Ramos (cell line): ENCODE results near the gene AK2.
"Not testable (repeated sequence)": the region's sequence is repeated elsewhere in the genome, so short reads cannot be mapped to it uniquely, and the experiment has no call there.

Experiments used
- in situ Hi-C: fragments of 300-500 bp; cut with MboI; formaldehyde crosslinking; loops from one replicate; pipeline ENCODE4 v1.14.3; 2022; ENCODE audit warnings: low sequenced_read_pairs; ENCODE audit not compliant: unreplicated experiment

Gene AK2

GRCh38 chr1:33025761-33026160 is 10.9 kb downstream of the AK2 start:
- in situ Hi-C loops, result no loop called here

DNA sequence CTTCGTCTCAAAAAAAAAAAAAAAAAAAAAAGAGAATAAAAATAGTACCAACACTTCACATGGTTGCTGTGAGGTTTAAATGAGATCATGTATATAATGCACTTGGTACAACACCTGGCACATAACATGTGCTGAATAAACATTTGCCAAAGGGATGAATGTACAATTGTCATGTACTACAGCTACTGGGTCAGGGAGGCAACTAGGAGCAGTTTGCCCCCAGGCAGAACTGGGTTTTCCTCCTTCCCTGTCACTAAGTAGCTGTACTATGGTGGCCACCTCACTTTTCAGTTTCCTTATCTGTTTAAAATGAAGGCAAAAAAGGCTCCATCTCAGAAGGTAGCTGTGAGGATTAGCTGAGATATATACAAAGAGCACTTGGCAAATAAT is 11.5 kb downstream of the AK2 start:
- in situ Hi-C loops, result no loop called here

DNA sequence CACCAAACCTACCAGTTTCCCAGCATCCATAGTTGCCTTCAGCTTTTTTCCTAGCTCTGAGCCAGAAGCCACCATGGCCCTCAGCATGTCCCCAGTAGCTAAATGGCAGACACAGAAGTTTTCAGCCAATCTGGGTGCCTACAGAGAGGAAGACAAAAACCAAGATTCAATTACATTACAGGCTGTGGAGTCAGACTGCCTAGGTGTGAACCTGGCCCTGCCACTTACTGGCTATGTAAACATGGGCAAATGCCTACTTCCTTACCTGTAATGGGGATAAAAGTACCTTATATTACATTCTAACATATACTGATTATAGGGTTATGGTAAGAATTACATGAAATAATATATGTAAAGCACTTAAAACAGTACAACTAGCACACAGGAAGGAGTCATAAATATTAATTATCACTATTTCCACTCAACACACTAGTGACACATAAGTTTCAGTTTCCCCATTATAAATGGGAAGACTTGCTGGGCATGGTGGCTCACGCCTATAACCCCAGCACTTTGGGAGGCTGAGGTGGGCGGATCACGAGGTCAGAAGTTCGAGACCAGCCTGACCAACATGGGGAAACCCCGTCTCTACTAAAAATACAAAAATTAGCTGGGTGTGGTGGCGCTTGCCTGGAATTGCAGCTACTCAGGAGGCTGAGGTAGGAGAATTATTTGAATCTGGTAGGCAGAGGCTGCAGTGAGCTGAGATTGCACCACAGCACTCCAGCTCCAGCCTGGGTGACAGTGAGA is 12.1 kb downstream of the AK2 start:
- in situ Hi-C loops, result not testable (repeated sequence)

DNA sequence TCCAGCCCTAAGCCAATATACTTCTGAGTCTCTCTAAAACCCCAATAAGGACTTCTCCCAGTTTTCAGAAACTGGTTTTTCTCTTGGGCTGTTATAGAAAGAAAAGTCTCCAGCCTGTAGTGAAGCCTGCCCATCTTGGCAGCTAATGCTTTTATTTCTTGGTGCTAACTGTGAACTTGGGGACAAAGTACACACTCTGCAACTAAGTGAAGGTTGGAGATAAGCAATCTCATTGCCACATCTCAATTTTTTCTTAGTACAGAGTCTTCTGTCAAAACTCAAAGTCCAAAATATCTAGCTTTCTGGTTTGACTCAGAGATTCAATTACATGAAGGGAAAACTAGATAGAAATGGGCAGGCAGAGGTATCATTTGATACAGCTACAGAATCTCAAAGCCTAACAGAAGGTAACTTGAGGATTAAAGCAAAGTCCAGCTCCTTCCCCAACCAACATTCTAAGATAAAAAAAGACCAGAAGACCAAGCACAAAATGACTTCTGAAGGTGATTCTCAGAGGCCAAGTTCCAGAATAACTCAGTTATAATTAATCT is 14.0 kb downstream of the AK2 start:
- in situ Hi-C loops, result no loop called here

DNA sequence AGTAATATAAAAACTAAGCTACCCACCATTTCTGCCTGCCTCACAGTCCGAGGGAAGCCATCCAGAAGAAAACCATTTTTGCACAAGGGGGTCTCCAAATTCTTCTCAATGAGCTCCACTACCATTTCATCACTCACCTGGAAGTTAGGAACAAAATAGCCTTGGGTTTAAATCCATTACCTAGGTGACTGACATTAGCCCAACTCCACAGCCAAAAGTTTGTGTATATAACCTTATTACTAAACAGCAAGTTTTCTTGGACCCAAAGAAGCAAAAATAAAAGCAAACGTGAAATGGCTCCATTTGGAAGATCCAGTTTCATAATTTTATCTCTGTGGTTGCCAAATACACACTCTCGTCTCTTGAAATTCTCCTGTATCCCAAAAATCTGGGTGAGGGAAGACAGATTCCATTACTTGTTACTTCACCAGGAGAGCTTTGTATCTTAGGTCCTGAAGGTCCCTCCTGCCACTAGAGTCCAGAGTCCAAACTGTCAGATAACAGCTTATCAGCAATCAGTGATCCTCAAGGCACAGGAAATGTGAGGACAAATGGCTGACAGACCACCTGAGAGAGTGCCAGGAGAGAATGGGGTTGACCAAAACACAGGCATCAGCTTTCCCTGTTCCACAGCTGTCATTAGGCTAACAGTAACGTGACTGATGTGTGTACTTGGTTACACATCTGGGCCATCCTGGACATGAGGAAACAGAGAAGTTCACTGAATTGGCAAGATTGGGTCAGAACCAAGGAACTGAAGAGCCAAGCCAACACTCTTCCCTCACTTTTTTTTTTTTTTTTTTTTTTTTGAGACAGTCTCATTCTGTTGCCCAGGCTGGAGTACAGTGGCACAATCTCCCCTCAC is 14.9 kb downstream of the AK2 start:
- in situ Hi-C loops, result no loop called here

DNA sequence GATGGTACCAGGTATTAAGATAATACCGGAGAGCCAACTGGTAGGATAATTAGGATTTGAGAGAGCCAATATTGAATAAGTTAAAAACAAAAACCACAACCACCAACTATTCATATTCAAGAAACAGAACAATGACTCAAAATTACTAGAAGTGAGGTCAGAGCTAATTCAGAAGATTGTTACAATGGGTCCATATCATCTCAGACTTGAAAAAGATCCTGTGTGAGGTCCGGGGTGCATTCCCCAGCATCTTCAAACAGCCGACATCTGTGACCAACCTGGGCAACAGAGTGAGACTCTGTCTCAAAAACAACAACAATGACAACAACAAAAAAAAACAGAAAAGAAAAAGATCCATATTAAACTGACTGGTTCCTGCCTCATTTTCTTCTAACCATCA is 18.6 kb downstream of the AK2 start:
- in situ Hi-C loops, result no loop called here

DNA sequence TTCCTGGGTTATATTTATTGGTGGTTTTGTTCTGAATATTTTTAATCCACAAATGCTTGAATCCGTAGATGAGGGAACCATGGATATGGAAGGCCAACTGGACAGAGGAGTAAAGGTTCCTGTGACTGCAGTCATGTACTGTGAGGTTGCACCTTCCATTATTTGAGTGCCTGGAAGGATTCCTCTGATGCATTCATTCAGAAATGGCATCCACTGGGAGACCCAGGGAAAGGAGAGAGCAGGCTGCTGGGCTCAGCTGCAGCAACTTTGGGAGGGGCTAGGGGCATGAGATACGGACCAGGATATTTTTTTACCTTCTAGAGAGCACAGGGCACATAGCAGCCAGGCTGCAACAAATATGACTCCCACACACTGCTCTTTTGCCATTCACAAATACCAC is 19.5 kb downstream of the AK2 start:
- in situ Hi-C loops, result no loop called here

DNA sequence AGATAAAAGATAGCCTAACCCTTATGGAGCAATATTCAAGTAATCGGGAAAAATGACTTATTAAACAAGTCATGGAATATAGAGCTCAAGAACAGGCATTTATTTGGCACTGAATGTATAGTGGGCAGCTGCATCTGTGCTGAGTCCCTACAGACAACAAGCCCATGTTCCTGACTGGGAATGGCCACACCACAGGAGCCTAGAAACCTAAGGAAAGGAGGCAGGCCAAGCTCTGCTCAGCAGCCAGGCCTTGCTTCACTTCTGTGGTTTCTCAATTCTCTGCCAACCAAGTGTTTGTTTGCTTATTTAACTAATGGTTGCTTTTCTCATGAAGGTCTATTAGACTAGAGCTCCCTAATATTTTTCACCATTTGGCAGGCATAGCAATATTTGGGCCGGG is 21.5 kb downstream of the AK2 start:
- in situ Hi-C loops, result no loop called here

- in situ Hi-C loops, result no loop called here
These were observed 22.1 kb downstream of the AK2 start for GRCh38 chr1:33014464-33015163.

DNA sequence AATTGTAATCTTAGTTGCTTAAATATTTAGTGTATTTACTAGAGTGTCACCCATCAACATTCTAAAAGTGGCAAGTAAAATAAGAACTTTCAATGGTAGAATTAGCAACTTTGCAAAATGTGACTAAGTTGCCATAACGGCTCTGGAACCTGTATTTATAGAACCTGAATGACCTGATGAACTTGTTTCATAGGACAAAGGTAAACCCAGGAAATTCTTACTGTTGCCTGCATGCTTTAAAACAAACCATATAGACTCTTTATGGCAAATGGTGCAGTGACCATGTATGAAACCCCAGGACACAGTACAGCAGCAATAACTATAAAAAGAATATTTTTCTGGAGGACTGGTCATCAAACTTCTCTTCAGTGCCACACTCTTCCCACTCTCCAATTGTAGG is 22.9 kb downstream of the AK2 start:
- in situ Hi-C loops, result no loop called here

DNA sequence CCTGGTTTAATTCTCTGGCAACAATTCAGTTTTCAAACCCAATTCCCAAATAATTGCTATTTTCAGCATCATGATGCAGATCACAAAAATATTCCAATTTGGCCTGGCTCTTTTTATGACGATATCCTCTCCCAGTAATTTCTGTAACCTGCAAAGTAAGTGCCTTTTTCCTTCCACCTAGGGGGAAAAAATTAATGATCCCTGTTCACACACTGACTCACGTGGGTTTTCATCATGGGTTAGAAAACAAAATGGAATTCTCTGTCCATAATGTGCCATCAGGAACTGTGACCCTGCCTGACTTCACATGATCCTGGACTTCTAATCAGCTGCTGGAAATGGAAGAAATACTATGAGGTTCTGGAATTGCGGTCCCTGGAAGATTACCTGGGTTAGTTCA is 24.5 kb downstream of the AK2 start:
- in situ Hi-C loops, result no loop called here

- in situ Hi-C loops, result no loop called here
These were observed 25.6 kb downstream of the AK2 start for GRCh38 chr1:33010932-33011731.

GRCh38 chr1:33009561-33009960 is 27.1 kb downstream of the AK2 start:
- in situ Hi-C loops, result no loop called here

- in situ Hi-C loops, result no loop called here
These were observed 28.4 kb downstream of the AK2 start for GRCh38 chr1:33008051-33008914.

GRCh38 chr1:33007190-33008050 is 29.3 kb downstream of the AK2 start:
- in situ Hi-C loops, result no loop called here

GRCh38 chr1:33005838-33006421 is 30.8 kb downstream of the AK2 start:
- in situ Hi-C loops, result no loop called here

GRCh38 chr1:33005117-33005837 is 31.4 kb downstream of the AK2 start:
- in situ Hi-C loops, result no loop called here
